CD4-positive, alpha-beta T cell treated with Interferon gamma for 1 hour (primary cell): ENCODE measurements around the gene MLIP.
"Not testable (repeated sequence)": the region's sequence is repeated elsewhere in the genome, so short reads cannot be mapped to it uniquely, and the experiment has no call there.

Source experiments
- DNase-seq: peaks from one replicate; pipeline ENCODE4 v3.0.0-alpha.2; 2020

MLIP gene

DNA sequence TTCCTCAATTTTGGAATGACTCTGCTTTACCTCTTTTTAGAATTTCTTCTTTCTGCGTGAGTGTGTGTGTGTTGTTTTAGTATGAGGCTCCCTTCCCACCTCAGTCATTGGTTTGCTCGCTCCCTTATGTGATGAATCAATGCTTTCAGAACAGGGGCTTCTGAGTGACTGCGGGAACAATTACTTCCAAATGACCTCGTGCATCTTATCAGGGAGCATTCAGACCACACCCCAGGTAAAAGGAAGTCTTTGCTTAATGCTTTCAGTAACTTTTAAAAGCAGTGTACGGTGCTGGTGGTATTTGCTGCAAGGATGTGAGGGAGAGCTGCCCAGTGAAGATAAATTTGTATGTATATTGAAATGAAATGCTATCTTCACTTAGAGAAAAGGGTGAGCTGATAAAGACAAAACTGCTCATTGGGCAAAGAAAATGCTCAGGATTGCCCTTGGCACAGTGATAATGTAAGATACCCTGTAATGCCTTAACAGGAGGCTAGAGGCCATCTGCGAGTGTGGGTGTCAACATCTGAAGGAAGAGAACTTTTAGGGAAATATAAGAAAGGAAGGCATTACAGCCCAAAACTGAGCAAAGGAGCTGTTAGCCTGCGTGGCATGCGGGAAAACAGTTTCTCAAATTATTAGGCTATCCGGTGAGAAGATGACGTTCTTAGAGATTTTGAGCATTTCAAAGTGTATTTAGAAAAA is at the start of gene MLIP:
Gene MLIP, plus strand, starts transcription at position 103 of the 705 bp plus-strand sequence. Its CDS starts 37 bp downstream, at position 140.
- DNase-seq, result no peak

- no peak for DNase-seq
Observed at GRCh38 chr6:54063228-54063539, 48.1 kb upstream of the MLIP start.

- DNase-seq, result no peak
Observed at GRCh38 chr6:54068694-54069093, 42.5 kb upstream of the MLIP start.

- DNase-seq, result no peak
Observed at GRCh38 chr6:54070025-54070424, 41.2 kb upstream of the MLIP start.

DNA sequence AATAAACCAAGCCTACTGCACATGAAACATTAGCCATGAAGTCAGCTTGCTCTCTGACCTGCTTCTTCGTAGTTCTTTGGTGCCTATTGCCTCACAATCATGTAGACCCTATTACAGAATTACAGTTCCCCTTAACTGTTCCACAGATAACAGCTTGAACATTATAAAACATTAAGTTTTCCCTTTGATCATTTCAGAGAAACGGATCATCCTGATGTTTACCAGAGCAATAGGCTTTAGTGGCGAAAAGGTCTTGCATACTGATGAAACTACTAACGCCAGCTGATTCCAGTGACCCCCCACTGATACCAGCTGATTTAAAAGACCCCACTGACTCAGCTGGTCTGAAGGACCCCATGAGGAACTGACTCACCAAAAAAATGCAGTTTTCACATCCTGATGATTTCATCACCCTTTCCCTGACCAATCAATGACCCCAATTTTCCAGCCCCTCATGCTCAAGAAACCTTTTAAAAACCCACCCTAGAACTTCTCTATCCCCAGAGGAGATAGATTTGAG is 39.4 kb upstream of the MLIP start:
- DNase-seq, result no peak

DNA sequence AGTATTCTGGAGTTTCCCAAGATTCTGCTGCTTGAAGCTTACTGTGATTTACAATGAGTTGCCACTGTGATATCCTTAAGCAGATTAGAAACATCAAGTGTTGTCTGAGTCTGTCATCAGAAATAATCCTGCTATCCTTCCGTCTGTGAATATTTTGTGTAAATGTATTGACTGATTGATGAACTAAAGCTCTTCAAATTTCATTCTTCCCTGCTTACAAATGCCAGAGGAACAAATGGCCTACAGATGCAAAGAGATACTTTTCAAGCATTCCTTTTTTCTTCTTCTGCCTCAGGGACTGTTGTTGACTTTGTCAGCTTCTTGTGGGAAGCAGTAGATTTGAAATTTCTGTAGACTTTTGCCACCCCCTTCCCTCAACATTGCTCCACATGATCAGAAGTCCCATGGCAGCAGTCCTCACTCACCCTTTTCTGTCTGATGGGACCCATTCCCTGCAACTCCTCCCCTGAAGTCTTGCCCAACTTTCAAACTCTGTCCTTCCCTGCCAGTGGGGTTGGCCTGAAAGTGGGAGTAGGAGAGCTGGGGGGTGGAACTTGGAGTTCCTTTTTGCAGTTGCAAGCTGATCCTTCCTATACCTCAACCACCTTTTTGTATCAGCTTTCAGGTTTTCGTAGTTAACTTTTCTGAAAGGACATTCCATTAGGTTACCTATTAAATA is 38.5 kb upstream of the MLIP start:
- DNase-seq, result no peak

- no peak for DNase-seq
Observed at GRCh38 chr6:54073487-54073886, 37.8 kb upstream of the MLIP start.

- no peak for DNase-seq
Observed at GRCh38 chr6:54074109-54074508, 37.1 kb upstream of the MLIP start.

DNA sequence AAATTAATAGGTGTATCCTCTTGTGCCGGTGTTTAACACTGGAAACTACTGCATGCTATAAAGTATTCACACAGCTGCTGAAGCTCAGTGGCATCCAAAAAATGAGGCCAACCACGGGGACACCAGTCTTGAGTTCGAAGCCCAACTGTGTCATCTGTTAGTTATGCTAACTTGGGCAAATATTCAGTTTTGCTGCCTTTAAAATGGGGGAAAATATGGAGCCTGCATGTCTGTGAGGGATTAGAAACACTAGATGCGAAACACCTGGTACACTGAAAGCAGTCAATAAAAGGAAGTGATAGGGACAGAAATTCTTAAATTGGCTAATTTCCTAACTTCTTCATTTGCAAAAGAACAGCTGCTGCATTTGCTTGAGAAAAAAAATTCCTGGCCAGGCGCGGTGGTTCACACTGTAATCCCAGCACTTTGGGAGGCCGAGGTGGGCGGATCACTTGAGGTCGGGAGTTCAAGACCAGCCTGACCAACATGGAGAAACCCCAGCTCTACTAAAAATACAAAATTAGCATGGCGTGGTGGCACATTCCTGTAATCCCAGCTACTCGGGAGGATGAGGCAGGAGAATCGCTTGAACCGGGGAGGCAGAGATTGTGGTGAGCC is 36.6 kb upstream of the MLIP start:
- no peak for DNase-seq

DNA sequence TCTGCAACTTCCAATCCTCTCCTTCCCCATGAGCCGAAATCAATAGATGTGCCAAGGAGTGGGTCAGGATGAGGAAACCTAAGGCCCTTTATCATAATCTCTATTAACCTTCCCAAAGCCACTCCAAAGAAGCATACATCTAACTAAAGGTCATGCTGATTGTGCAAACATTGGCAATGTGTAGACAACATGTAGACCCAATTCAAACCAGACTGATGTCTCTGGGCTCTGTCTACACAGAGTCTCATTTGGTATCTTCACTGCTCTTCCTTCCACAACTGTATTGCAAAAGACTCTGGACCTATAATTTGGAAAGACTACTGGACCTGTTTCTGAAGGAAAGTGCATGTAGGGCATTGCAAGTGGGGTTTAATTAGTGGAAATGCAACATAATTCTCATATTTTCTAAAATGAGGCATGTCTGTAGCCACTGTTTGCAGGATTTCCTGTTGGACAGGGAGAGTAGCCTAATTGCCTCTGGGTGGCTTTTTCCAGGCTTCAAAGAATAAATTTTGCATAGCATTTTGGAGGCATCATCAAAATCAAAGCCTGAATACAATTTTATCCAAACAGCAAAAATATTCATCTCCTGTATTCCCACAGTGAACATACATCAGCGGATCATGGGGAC is 35.0 kb upstream of the MLIP start:
- DNase-seq, result no peak

GRCh38 chr6:54081499-54081898 is 29.7 kb upstream of the MLIP start:
- DNase-seq, result not testable (repeated sequence)

GRCh38 chr6:54083287-54083686 is 28.0 kb upstream of the MLIP start:
- no peak for DNase-seq

- DNase-seq, result no peak
Observed at GRCh38 chr6:54084231-54084630, 27.0 kb upstream of the MLIP start.

DNA sequence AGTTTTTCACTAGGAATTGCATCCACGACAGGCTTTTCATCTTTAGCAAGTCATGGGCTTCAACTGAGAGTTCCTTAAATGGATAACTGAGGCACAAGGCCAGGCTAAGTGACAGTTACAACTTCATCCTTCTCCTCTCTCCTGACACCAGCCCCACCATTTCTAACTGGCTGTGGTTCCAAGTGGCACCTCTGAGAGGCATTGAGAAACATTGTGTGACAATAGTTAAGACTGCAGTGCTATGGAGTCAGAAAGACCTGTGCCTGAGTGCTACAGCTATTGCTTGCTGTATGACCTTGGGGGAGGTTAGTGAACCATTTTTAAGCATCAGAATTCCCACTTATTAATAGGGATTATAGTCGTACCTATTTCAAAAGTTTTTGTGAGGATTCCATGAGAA is 26.2 kb upstream of the MLIP start:
- no peak for DNase-seq

DNA sequence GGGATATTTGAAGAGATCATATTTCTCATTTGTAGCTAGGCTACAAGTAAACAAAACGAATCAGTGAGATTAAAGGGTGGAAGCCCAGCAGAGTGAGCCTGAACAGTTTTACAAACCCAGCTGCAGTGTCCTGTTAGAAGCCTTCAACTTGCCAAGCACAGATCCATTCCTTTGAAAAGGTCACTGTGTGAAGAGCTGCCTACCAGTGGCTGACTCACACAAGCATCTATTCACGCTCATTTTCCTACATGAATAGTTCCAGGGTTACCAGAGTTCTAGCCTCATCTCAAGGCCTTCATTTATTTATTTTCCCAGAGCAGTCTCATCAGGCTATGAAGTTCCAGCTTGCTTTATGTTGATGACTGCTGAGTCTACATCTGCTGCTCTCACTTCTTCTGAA is 25.7 kb upstream of the MLIP start:
- no peak for DNase-seq

- DNase-seq, result no peak
Observed at GRCh38 chr6:54086439-54086838, 24.8 kb upstream of the MLIP start.

DNA sequence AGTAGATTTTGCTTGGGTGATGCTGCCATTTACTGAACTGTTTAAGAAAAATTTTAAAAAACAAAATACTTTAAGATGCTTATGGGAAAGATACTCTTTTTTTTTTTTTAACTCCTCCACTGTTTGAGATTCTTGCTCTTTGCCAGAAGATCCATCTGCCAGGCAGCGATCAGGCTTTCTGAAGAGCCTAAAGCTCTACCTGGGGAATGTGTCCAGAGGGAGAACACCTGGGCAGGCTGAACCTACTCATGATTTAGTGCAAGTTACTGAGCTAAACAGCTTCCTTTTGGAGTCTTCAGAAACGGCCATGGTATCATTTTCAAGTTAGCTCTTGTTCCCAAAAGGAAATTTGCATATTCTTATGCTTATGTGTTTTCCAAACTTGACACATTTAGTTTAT is 23.5 kb upstream of the MLIP start:
- DNase-seq, result no peak

GRCh38 chr6:54093326-54093948 is 17.8 kb upstream of the MLIP start:
- no peak for DNase-seq

GRCh38 chr6:54094293-54094692 is 16.9 kb upstream of the MLIP start:
- no peak for DNase-seq

DNA sequence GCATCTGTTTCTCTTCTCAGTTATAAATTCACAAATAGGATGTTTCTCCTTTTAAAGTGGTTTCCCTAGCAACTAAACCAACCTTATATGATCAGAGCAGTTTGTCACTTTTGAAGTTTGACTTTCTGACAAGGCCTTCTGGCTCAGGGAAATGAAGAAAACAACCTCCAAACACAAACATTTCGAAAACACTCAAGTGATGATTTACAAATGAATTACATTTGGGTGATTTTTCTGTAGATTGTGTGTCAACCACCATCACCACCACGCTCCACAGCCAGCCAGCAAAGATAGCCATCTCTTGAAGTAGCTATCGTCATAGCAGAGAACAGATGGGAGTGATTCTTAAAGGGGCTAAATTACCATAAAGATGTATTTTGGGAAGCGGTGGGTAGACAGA is 16.5 kb upstream of the MLIP start:
- no peak for DNase-seq

DNA sequence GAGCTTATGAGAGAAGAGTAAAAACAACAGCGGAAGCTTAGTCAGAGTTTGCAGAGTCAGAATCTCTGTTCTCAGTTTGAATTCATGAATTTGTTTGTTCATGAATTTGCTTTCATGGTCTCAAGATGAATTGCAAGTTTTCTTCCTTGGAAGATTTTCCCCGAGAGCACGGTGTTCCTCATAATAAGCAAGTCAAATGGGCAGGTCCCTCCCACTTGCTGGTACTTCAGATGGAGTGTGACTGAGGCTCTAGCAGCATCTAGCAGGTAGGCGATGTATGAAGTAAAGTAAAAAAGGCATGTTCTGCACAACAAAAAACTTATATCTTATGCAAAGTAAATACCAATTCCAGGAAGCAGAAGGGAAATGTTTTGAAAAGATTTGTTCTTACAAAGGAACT is 15.5 kb upstream of the MLIP start:
- no peak for DNase-seq

DNA sequence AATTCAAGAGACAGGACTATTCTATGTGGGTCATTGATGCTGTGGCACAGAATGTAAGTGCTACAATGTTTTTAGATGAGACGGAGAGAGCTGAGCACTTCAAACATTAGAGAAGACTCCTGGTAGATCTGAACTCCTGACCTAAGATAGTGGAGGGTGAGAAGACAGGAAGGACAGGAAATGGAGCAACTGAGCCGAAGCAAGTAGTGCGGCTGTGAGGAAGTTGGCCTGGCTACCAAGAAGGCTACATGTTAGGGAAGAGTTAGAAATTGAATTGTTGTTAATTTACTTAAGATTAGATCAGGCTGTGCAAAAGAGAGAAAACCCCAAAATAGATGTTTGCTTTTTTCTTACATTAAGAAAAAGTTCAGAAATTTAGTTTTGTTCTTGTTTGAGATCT is 14.4 kb upstream of the MLIP start:
- DNase-seq, result no peak

GRCh38 chr6:54097753-54098152 is 13.5 kb upstream of the MLIP start:
- DNase-seq, result no peak
